ENCODE data around the gene MFSD12. TPM values are rescaled to one million over a fixed set of nuclear protein-coding genes. Genes with fewer than 3 reads are reported as not detected.
A peak's percentile ranks its signal among the peaks of the same experiment; 100 is the strongest.

MFSD12 gene
- total RNA-seq, 1 experiment from 2014 or later, result 48.2 TPM

DNA sequence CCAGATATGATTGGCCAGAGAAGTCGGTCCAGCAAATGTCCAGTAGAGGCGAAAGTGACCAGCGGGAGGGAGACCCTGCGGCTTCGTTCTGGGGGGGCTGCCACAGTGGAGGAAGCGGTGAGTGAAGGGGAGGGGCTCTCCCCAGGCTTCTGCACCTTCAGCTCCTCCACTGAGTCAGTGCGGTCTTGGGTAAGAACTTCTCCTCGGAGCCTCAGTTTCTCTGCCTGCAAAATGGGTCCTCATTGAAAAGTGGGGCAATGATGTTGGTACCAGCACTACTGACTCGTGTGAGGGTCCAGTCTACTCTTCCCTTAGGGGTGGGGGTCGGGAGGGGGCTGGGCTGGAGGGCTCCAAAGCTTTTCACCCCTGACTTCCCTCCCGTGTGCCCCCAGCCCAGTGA, 32.1 kb upstream of the MFSD12 start:
- ChIA-PET POLR2A (ENCODE audit: low non-redundant PET) (no interaction called here), CTCF (interaction anchor here (0.6 kb wide), 1 partner anchor 138 kb away, joined by 11 read pairs; no protein-coding TSS in a partner anchor)
- DNase-seq (ENCODE audit: low spot score), result no peak
- no peaks in the 10 kb centered on the region for H3K36me3 ChIP-seq (ENCODE audit: insufficient read depth, low read length, poor library complexity, severe bottlenecking)
- H3K27ac ChIP-seq (ENCODE audit: low read depth, low read length, poor library complexity, severe bottlenecking), result no peak overlapping the region
- no peak for TF ChIP-seq EZH2 (IDR thresholded peaks at IDR 0.05; ENCODE audit: borderline replicate concordance, low read depth, low read length, poor library complexity, severe bottlenecking)
- TF ChIP-seq CTCF (conservative IDR thresholded peaks at IDR 0.05; ENCODE audit: low read depth, low read length), result no peak
- no TSS peak for BruUV-seq (replicated peaks)
- peaks cover 4% of the 10 kb centered on the region for H3K27me3 ChIP-seq (replicated peaks; ENCODE audit: insufficient read depth, low read depth, low read length, poor library complexity)
- intact Hi-C loops (cut with micrococcal nuclease; ENCODE audit: unreplicated experiment), result no loop called here
- peaks cover 6% of the 10 kb centered on the region for H3K9me3 ChIP-seq (ENCODE audit: low read depth, low read length, poor library complexity, severe bottlenecking)
- H3K4me3 ChIP-seq (ENCODE audit: low read depth, low read length, poor library complexity, severe bottlenecking), result no peak overlapping the region
- no peaks in the 10 kb centered on the region for H3K4me1 ChIP-seq (ENCODE audit: insufficient read depth, low read length, poor library complexity, severe bottlenecking)

GRCh38 chr19:3586707-3587346, 29.4 kb upstream of the MFSD12 start:
- TF ChIP-seq EZH2 (IDR thresholded peaks at IDR 0.05; ENCODE audit: borderline replicate concordance, low read depth, low read length, poor library complexity, severe bottlenecking) (no peak), CTCF (conservative IDR thresholded peaks at IDR 0.05; ENCODE audit: low read depth, low read length) (no peak)
- no TSS peak for BruUV-seq (replicated peaks)
- ChIA-PET CTCF (interaction anchor here (0.5 kb wide), 1 partner anchor 33 kb away, joined by 3 read pairs; no protein-coding TSS in a partner anchor), POLR2A (ENCODE audit: low non-redundant PET) (no interaction called here)
- intact Hi-C loops (cut with micrococcal nuclease; ENCODE audit: unreplicated experiment), result loop anchor here (2.0 kb wide), 1 partner anchor 32 kb away; no protein-coding TSS in a partner anchor
- H3K4me1 ChIP-seq (ENCODE audit: insufficient read depth, low read length, poor library complexity, severe bottlenecking), result no peaks in the 10 kb centered on the region
- H3K27me3 ChIP-seq (replicated peaks; ENCODE audit: insufficient read depth, low read depth, low read length, poor library complexity), result peaks cover 4% of the 10 kb centered on the region
- H3K9me3 ChIP-seq (ENCODE audit: low read depth, low read length, poor library complexity, severe bottlenecking), result peaks cover 5% of the 10 kb centered on the region
- H3K27ac ChIP-seq (ENCODE audit: low read depth, low read length, poor library complexity, severe bottlenecking), result no peak overlapping the region
- no peak for DNase-seq (ENCODE audit: low spot score)
- no peaks in the 10 kb centered on the region for H3K36me3 ChIP-seq (ENCODE audit: insufficient read depth, low read length, poor library complexity, severe bottlenecking)
- H3K4me3 ChIP-seq (ENCODE audit: low read depth, low read length, poor library complexity, severe bottlenecking), result no peak overlapping the region

DNA sequence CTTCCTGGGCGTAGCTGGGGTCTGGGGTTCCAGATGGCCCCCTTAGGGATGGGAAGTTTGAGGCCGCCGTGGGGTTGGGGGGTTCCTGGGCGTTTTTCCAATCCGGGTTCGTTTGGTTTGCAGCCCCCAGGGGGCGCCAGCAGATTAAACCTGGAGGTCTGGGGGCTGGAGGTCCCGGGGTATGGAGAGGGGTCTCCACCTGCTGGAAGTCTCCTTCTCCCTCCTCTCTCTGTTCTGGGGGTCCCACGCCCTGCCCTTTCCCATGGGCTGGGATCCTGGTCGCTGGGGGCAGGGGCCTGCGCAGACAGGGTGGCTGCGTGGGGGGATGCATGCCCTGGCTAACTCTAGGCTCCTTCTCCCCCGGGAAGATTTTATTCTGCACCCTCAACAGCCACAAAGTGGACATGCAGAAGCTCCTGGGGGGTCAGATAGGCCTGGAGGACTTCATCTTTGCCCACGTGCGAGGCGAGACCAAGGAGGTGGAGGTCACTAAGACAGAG, 28.8 kb upstream of the MFSD12 start:
- Histone ChIP-seq H3K9me3 (ENCODE audit: low read depth, low read length, poor library complexity, severe bottlenecking) (no peaks in the 10 kb centered on the region), H3K27me3 (replicated peaks; ENCODE audit: insufficient read depth, low read depth, low read length, poor library complexity) (peaks cover 4% of the 10 kb centered on the region), H3K4me1 (ENCODE audit: insufficient read depth, low read length, poor library complexity, severe bottlenecking) (no peaks in the 10 kb centered on the region), H3K36me3 (ENCODE audit: insufficient read depth, low read length, poor library complexity, severe bottlenecking) (no peaks in the 10 kb centered on the region), H3K4me3 (ENCODE audit: low read depth, low read length, poor library complexity, severe bottlenecking) (peak overlapping the region; percentile 43), H3K27ac (ENCODE audit: low read depth, low read length, poor library complexity, severe bottlenecking) (no peak overlapping the region)
- TF ChIP-seq EZH2 (IDR thresholded peaks at IDR 0.05; ENCODE audit: borderline replicate concordance, low read depth, low read length, poor library complexity, severe bottlenecking), result no peak
- peak; percentile 89 for TF ChIP-seq CTCF (conservative IDR thresholded peaks at IDR 0.05; ENCODE audit: low read depth, low read length)
- intact Hi-C loops (cut with micrococcal nuclease; ENCODE audit: unreplicated experiment), result loop anchor here (2.0 kb wide), 1 partner anchor 33 kb away; no protein-coding TSS in a partner anchor
- peak; percentile 57 for DNase-seq (ENCODE audit: low spot score)
- CTCF ChIA-PET, result interaction anchor here (0.6 kb wide), 1 partner anchor 10 kb away, joined by 3 read pairs; no protein-coding TSS in a partner anchor
- BruUV-seq (replicated peaks), result no TSS peak
- POLR2A ChIA-PET (ENCODE audit: low non-redundant PET), result no interaction called here

Measured in A673 (cell line).